ENCODE measurements around the gene TCF4. TPM values are rescaled to one million over a fixed set of nuclear protein-coding genes. Genes with fewer than 3 reads are reported as not detected.
"Not testable (repeated sequence)": the region's sequence is repeated elsewhere in the genome, so short reads cannot be mapped to it uniquely, and the experiment has no call there.

TCF4 gene
- total RNA-seq, 1 experiment from 2014 or later, result 55.8 TPM

- H3K4me3 ChIP-seq, result no peak overlapping the region
- H3K9me3 ChIP-seq (replicated peaks), result no peaks in the 10 kb centered on the region
- peak; percentile 67 for DNase-seq (ENCODE audit: low read depth in 1 of 2, low spot score in 2 of 2)
- no peaks in the 10 kb centered on the region for H3K36me3 ChIP-seq
- peak overlapping the region; percentile 64 for H3K27ac ChIP-seq
- H3K4me1 ChIP-seq (replicated peaks), result peaks cover 36% of the 10 kb centered on the region
- no peaks in the 10 kb centered on the region for H3K27me3 ChIP-seq (replicated peaks)
These were observed 108.2 kb downstream of the TCF4 start for GRCh38 chr18:55479656-55480420.

- H3K4me1 ChIP-seq (replicated peaks), result peaks cover 36% of the 10 kb centered on the region
- peak overlapping the region; percentile 41 for H3K4me3 ChIP-seq
- H3K9me3 ChIP-seq (replicated peaks), result no peaks in the 10 kb centered on the region
- no peaks in the 10 kb centered on the region for H3K36me3 ChIP-seq
- DNase-seq (ENCODE audit: low read depth in 1 of 2, low spot score in 2 of 2), result peak in 1 of 2 experiments; percentile 73
- peak overlapping the region; percentile 67 for H3K27ac ChIP-seq
- H3K27me3 ChIP-seq (replicated peaks), result no peaks in the 10 kb centered on the region
These were observed 110.0 kb downstream of the TCF4 start for GRCh38 chr18:55477860-55478581.

- peak overlapping the region; percentile 41 for H3K4me3 ChIP-seq
- H3K4me1 ChIP-seq (replicated peaks), result peaks cover 36% of the 10 kb centered on the region
- no peak for DNase-seq (ENCODE audit: low read depth in 1 of 2, low spot score in 2 of 2)
- H3K27me3 ChIP-seq (replicated peaks), result no peaks in the 10 kb centered on the region
- no peaks in the 10 kb centered on the region for H3K9me3 ChIP-seq (replicated peaks)
- no peaks in the 10 kb centered on the region for H3K36me3 ChIP-seq
- H3K27ac ChIP-seq, result peak overlapping the region; percentile 67
These were observed 110.5 kb downstream of the TCF4 start for GRCh38 chr18:55477499-55477859.

- Histone ChIP-seq H3K27me3 (replicated peaks) (no peaks in the 10 kb centered on the region), H3K4me1 (replicated peaks) (peaks cover 36% of the 10 kb centered on the region), H3K27ac (no peak overlapping the region), H3K9me3 (replicated peaks) (no peaks in the 10 kb centered on the region), H3K4me3 (no peak overlapping the region), H3K36me3 (no peaks in the 10 kb centered on the region)
- no peak for DNase-seq (ENCODE audit: low read depth in 1 of 2, low spot score in 2 of 2)
These were observed 112.1 kb downstream of the TCF4 start for GRCh38 chr18:55475916-55476315.

- no peak for DNase-seq (ENCODE audit: low read depth in 1 of 2, low spot score in 2 of 2)
- peaks cover 34% of the 10 kb centered on the region for H3K4me1 ChIP-seq (replicated peaks)
- no peak overlapping the region for H3K27ac ChIP-seq
- H3K9me3 ChIP-seq (replicated peaks), result no peaks in the 10 kb centered on the region
- H3K36me3 ChIP-seq, result no peaks in the 10 kb centered on the region
- H3K4me3 ChIP-seq, result no peak overlapping the region
- H3K27me3 ChIP-seq (replicated peaks), result no peaks in the 10 kb centered on the region
These were observed 112.5 kb downstream of the TCF4 start for GRCh38 chr18:55475467-55475866.

- DNase-seq (ENCODE audit: low read depth in 1 of 2, low spot score in 2 of 2), result no peak
- Histone ChIP-seq H3K27me3 (replicated peaks) (no peaks in the 10 kb centered on the region), H3K36me3 (no peaks in the 10 kb centered on the region), H3K4me1 (replicated peaks) (peaks cover 15% of the 10 kb centered on the region), H3K9me3 (replicated peaks) (no peaks in the 10 kb centered on the region), H3K27ac (no peak overlapping the region), H3K4me3 (no peak overlapping the region)
These were observed 114.4 kb downstream of the TCF4 start for GRCh38 chr18:55473560-55473959.

GRCh38 chr18:55473058-55473457 is 114.9 kb downstream of the TCF4 start:
- H3K27me3 ChIP-seq (replicated peaks), result no peaks in the 10 kb centered on the region
- H3K27ac ChIP-seq, result no peak overlapping the region
- H3K4me1 ChIP-seq (replicated peaks), result peaks cover 10% of the 10 kb centered on the region
- no peaks in the 10 kb centered on the region for H3K36me3 ChIP-seq
- H3K4me3 ChIP-seq, result no peak overlapping the region
- no peak for DNase-seq (ENCODE audit: low read depth in 1 of 2, low spot score in 2 of 2)
- no peaks in the 10 kb centered on the region for H3K9me3 ChIP-seq (replicated peaks)

GRCh38 chr18:55470826-55471225 is 117.2 kb downstream of the TCF4 start:
- Histone ChIP-seq H3K4me1 (replicated peaks) (no peaks in the 10 kb centered on the region), H3K4me3 (no peak overlapping the region), H3K36me3 (no peaks in the 10 kb centered on the region), H3K9me3 (replicated peaks) (no peaks in the 10 kb centered on the region), H3K27ac (no peak overlapping the region), H3K27me3 (replicated peaks) (no peaks in the 10 kb centered on the region)
- DNase-seq (ENCODE audit: low read depth in 1 of 2, low spot score in 2 of 2), result no peak

- H3K36me3 ChIP-seq; H3K4me1 ChIP-seq (replicated peaks); H3K4me3 ChIP-seq; DNase-seq (ENCODE audit: low read depth in 1 of 2, low spot score in 2 of 2); H3K27me3 ChIP-seq (replicated peaks); H3K27ac ChIP-seq; H3K9me3 ChIP-seq (replicated peaks): not testable (repeated sequence)
These were observed 118.9 kb downstream of the TCF4 start for GRCh38 chr18:55469134-55469533.

GRCh38 chr18:55466789-55467188 is 121.2 kb downstream of the TCF4 start:
- H3K27me3 ChIP-seq (replicated peaks), result no peaks in the 10 kb centered on the region
- no peaks in the 10 kb centered on the region for H3K4me1 ChIP-seq (replicated peaks)
- no peaks in the 10 kb centered on the region for H3K9me3 ChIP-seq (replicated peaks)
- no peaks in the 10 kb centered on the region for H3K36me3 ChIP-seq
- DNase-seq (ENCODE audit: low read depth in 1 of 2, low spot score in 2 of 2), result no peak
- no peak overlapping the region for H3K4me3 ChIP-seq
- H3K27ac ChIP-seq, result no peak overlapping the region

GRCh38 chr18:55465313-55465712 is 122.7 kb downstream of the TCF4 start:
- no peaks in the 10 kb centered on the region for H3K4me1 ChIP-seq (replicated peaks)
- no peak overlapping the region for H3K27ac ChIP-seq
- H3K4me3 ChIP-seq, result no peak overlapping the region
- H3K27me3 ChIP-seq (replicated peaks), result no peaks in the 10 kb centered on the region
- no peak for DNase-seq (ENCODE audit: low read depth in 1 of 2, low spot score in 2 of 2)
- H3K9me3 ChIP-seq (replicated peaks), result no peaks in the 10 kb centered on the region
- peaks cover 4% of the 10 kb centered on the region; the same call in 1 of the 2 replicates for H3K36me3 ChIP-seq

- no peak overlapping the region for H3K27ac ChIP-seq
- peaks cover 7% of the 10 kb centered on the region; the same call in 1 of the 2 replicates for H3K36me3 ChIP-seq
- H3K4me1 ChIP-seq (replicated peaks), result no peaks in the 10 kb centered on the region
- no peak overlapping the region for H3K4me3 ChIP-seq
- H3K9me3 ChIP-seq (replicated peaks), result no peaks in the 10 kb centered on the region
- no peak for DNase-seq (ENCODE audit: low read depth in 1 of 2, low spot score in 2 of 2)
- no peaks in the 10 kb centered on the region for H3K27me3 ChIP-seq (replicated peaks)
These were observed 123.4 kb downstream of the TCF4 start for GRCh38 chr18:55464581-55464980.

- no peak overlapping the region for H3K27ac ChIP-seq
- H3K4me1 ChIP-seq (replicated peaks), result no peaks in the 10 kb centered on the region
- no peak for DNase-seq (ENCODE audit: low read depth in 1 of 2, low spot score in 2 of 2)
- H3K36me3 ChIP-seq, result peaks cover 7% of the 10 kb centered on the region; the same call in 1 of the 2 replicates
- no peaks in the 10 kb centered on the region for H3K9me3 ChIP-seq (replicated peaks)
- H3K27me3 ChIP-seq (replicated peaks), result no peaks in the 10 kb centered on the region
- no peak overlapping the region for H3K4me3 ChIP-seq
These were observed 125.3 kb downstream of the TCF4 start for GRCh38 chr18:55462652-55463051.

- H3K4me3 ChIP-seq, result no peak overlapping the region
- no peaks in the 10 kb centered on the region for H3K9me3 ChIP-seq (replicated peaks)
- H3K27ac ChIP-seq, result no peak overlapping the region
- no peaks in the 10 kb centered on the region for H3K4me1 ChIP-seq (replicated peaks)
- no peak for DNase-seq (ENCODE audit: low read depth in 1 of 2, low spot score in 2 of 2)
- H3K36me3 ChIP-seq, result peaks cover 7% of the 10 kb centered on the region; the same call in 1 of the 2 replicates
- no peaks in the 10 kb centered on the region for H3K27me3 ChIP-seq (replicated peaks)
These were observed 126.1 kb downstream of the TCF4 start for GRCh38 chr18:55461848-55462247.
